ENCODE results near the gene ACADVL.

DNA sequence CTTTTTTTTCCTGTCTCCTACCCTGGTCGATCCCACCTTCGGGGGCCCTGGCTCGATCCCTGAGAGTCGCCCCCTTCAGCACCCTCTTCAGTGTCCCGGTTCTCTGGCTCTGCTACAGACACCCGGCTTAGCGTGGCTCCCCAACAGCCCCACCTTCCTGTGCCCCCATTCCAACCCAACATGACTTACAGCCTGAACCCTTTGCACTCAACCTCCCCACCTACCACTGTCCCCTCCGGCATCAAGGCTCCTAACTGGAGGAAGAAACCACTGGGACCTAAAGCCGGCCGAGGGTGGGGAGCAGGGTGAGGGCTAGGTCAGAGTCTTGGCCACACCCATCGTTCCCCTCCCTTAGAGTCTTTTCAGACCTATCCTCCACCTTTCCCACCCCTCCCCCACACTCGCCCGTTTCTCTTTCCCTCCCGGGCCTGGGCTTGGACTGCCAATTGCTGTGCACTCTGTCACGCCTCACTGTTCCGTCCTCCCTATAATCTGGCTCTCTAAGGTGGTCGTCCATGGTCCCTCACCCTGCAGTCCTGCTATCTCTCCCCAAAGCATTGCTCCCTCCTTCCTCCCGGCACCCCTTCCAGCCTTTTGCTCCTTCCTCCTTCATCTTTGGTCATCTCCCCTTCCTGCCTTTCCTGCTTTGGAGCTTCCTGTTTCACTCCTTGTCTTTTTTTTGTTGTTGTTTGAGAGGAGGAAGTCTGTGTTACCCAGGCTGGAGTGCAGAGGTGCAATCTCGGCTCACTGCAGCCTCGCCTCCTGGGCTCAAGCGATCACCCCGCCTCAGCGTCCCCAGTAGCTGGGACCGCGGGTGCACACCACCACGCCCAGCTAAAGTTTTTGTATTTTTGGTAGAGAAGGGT is 43.4 kb downstream of the ACADVL start:
- no peak for TF ChIP-seq POLR2AphosphoS5 (IDR thresholded peaks at IDR 0.05; ENCODE audit: low read depth, low read length)
- no peak for TF ChIP-seq POLR2A (IDR thresholded peaks at IDR 0.05; ENCODE audit: low read depth, low read length)
- TF ChIP-seq TAF1 (IDR thresholded peaks at IDR 0.05; ENCODE audit: low read depth, low read length) = no peak
- TF ChIP-seq PAX5 (IDR thresholded peaks at IDR 0.05; ENCODE audit: insufficient read depth, low read length, severe bottlenecking) = no peak
- TF ChIP-seq SPI1 (IDR thresholded peaks at IDR 0.05; ENCODE audit: low read depth, low read length) = no peak
- TF ChIP-seq POU2F2 (IDR thresholded peaks at IDR 0.05; ENCODE audit: low read depth, low read length) = no peak

Measured in GM12891 (cell line).